ENCODE results near the gene LRG1. TPM values are rescaled to one million over a fixed set of nuclear protein-coding genes. Genes with fewer than 3 reads are reported as not detected.
A peak's percentile ranks its signal among the peaks of the same experiment; 100 is the strongest.

LRG1 gene
- total RNA-seq, 1 experiment from 2014 or later: 0.51 TPM

- POLR2A ChIA-PET (ENCODE audit: unreplicated experiment): no interaction called here
- Histone ChIP-seq H3F3A (ENCODE audit: low read length, unreplicated experiment) (no peaks in the 10 kb centered on the region), H3K27ac (ENCODE audit: low read length) (no peak overlapping the region), H3K4me3 (ENCODE audit: low read length) (peak overlapping the region; percentile 32; the same call in 1 of the 2 replicates), H3K9ac (ENCODE audit: low read length) (no peak overlapping the region), H2AFZ (ENCODE audit: low read length) (peak overlapping the region; percentile 67), H3K4me1 (ENCODE audit: insufficient read depth, low read length) (0 out of 2 replicates have a peak, but pooled peaks cover 5% of the 10 kb centered on the region), H3K27me3 (ENCODE audit: low read length) (no peaks in the 10 kb centered on the region), H3K9me3 (ENCODE audit: low read length) (no peaks in the 10 kb centered on the region), H3K79me2 (ENCODE audit: low read length) (no peaks in the 10 kb centered on the region), H4K20me1 (ENCODE audit: low read length) (no peaks in the 10 kb centered on the region), H3K9me2 (replicated peaks; ENCODE audit: low read length) (no peaks in the 10 kb centered on the region), H3K36me3 (ENCODE audit: low read depth, low read length) (no peaks in the 10 kb centered on the region), H3K4me2 (ENCODE audit: low read length) (peak overlapping the region; percentile 58)
- TF ChIP-seq EZH2phosphoT487 (IDR thresholded peaks at IDR 0.05; ENCODE audit: borderline replicate concordance, low read length) (no peak), CTCF (conservative IDR thresholded peaks at IDR 0.05; ENCODE audit: low read depth, low read length) (no peak), EZH2 (IDR thresholded peaks at IDR 0.05; ENCODE audit: low read length, unreplicated experiment) (no peak)
- intact Hi-C loops (cut with micrococcal nuclease): no loop called here
- BruUV-seq (replicated peaks): no TSS peak
- peak; percentile 65 for ATAC-seq
- DNase-seq: peak; percentile 72
- CTCF ChIA-PET: no interaction called here
These were observed 16.1 kb upstream of the LRG1 start for GRCh38 chr19:4555657-4556561.

GRCh38 chr19:4554717-4555116 is 14.9 kb upstream of the LRG1 start:
- Histone ChIP-seq H3K79me2 (ENCODE audit: low read length) (no peaks in the 10 kb centered on the region), H3F3A (ENCODE audit: low read length, unreplicated experiment) (no peaks in the 10 kb centered on the region), H2AFZ (ENCODE audit: low read length) (no peak overlapping the region), H3K9me2 (replicated peaks; ENCODE audit: low read length) (no peaks in the 10 kb centered on the region), H3K27ac (ENCODE audit: low read length) (no peak overlapping the region), H3K9me3 (ENCODE audit: low read length) (no peaks in the 10 kb centered on the region), H3K4me3 (ENCODE audit: low read length) (no peak overlapping the region), H3K9ac (ENCODE audit: low read length) (no peak overlapping the region), H3K4me1 (ENCODE audit: insufficient read depth, low read length) (0 out of 2 replicates have a peak, but pooled peaks cover 5% of the 10 kb centered on the region), H4K20me1 (ENCODE audit: low read length) (no peaks in the 10 kb centered on the region), H3K4me2 (ENCODE audit: low read length) (no peak overlapping the region), H3K27me3 (ENCODE audit: low read length) (no peaks in the 10 kb centered on the region), H3K36me3 (ENCODE audit: low read depth, low read length) (no peaks in the 10 kb centered on the region)
- no peak for TF ChIP-seq EZH2 (IDR thresholded peaks at IDR 0.05; ENCODE audit: low read length, unreplicated experiment)
- no peak for TF ChIP-seq CTCF (conservative IDR thresholded peaks at IDR 0.05; ENCODE audit: low read depth, low read length)
- TF ChIP-seq EZH2phosphoT487 (IDR thresholded peaks at IDR 0.05; ENCODE audit: borderline replicate concordance, low read length): no peak
- ChIA-PET CTCF (no interaction called here), POLR2A (ENCODE audit: unreplicated experiment) (no interaction called here)
- BruUV-seq (replicated peaks): no TSS peak
- ATAC-seq (no peak), DNase-seq (no peak)
- intact Hi-C loops (cut with micrococcal nuclease): no loop called here

GRCh38 chr19:4553775-4554174 is 13.9 kb upstream of the LRG1 start:
- no peak for TF ChIP-seq EZH2phosphoT487 (IDR thresholded peaks at IDR 0.05; ENCODE audit: borderline replicate concordance, low read length)
- TF ChIP-seq EZH2 (IDR thresholded peaks at IDR 0.05; ENCODE audit: low read length, unreplicated experiment): no peak
- no peak for TF ChIP-seq CTCF (conservative IDR thresholded peaks at IDR 0.05; ENCODE audit: low read depth, low read length)
- DNase-seq (no peak), ATAC-seq (no peak)
- H4K20me1 ChIP-seq (ENCODE audit: low read length): no peaks in the 10 kb centered on the region
- H2AFZ ChIP-seq (ENCODE audit: low read length): no peak overlapping the region
- CTCF ChIA-PET: no interaction called here
- H3K4me1 ChIP-seq (ENCODE audit: insufficient read depth, low read length): 0 out of 2 replicates have a peak, but pooled peaks cover 5% of the 10 kb centered on the region
- intact Hi-C loops (cut with micrococcal nuclease): no loop called here
- POLR2A ChIA-PET (ENCODE audit: unreplicated experiment): interaction anchor here (0.7 kb wide), 1 partner anchor 18 kb away, joined by 3 read pairs; no protein-coding TSS in a partner anchor
- no peaks in the 10 kb centered on the region for H3K79me2 ChIP-seq (ENCODE audit: low read length)
- no peaks in the 10 kb centered on the region for H3K9me2 ChIP-seq (replicated peaks; ENCODE audit: low read length)
- no peaks in the 10 kb centered on the region for H3K36me3 ChIP-seq (ENCODE audit: low read depth, low read length)
- no peaks in the 10 kb centered on the region for H3K27me3 ChIP-seq (ENCODE audit: low read length)
- no TSS peak for BruUV-seq (replicated peaks)
- H3K9ac ChIP-seq (ENCODE audit: low read length): no peak overlapping the region
- no peak overlapping the region for H3K4me2 ChIP-seq (ENCODE audit: low read length)
- no peaks in the 10 kb centered on the region for H3K9me3 ChIP-seq (ENCODE audit: low read length)
- H3K27ac ChIP-seq (ENCODE audit: low read length): no peak overlapping the region
- no peak overlapping the region for H3K4me3 ChIP-seq (ENCODE audit: low read length)
- no peaks in the 10 kb centered on the region for H3F3A ChIP-seq (ENCODE audit: low read length, unreplicated experiment)
